DND-41 (cell line): ENCODE results near the gene AFG3L2.

Experiments used
- EZH2 ChIP-seq: IDR thresholded peaks from 3 replicates; pipeline ENCODE4 v1.6.1; 2012; ENCODE audit warnings: borderline replicate concordance, low read depth, mild to moderate bottlenecking, moderate library complexity, low read length, inconsistent platforms; ENCODE audit not compliant: severe bottlenecking
- TF ChIP-seq, protein P1 (sequence below): IDR thresholded peaks from 2 replicates; pipeline ENCODE4 v1.5.1; 2012; ENCODE audit warnings: borderline replicate concordance, low read length, moderate library complexity, mild to moderate bottlenecking; ENCODE audit not compliant: poor library complexity, severe bottlenecking; ENCODE audit errors: extremely low read depth

DNA sequence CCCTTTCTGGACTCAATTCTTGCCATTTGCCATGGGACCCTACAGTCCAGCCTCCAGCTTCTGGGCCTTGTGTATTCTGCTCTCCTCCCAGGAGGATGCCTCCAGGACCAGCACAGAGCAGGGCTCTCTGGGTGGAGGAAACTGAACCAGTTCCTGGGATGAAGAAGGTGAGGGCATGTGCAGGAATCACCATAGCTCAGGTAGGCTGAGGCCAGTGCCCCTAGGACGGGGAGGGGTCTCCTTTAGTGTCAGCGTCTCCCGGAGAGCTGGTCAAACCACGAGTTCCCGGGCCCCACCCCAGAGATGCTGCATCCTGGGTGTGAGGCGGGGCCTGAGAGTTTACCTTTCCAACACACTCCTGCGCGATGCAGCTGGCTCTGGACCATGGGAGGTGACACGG lies 24.9 kb upstream of the AFG3L2 start:
- TF ChIP-seq, protein P1, sequence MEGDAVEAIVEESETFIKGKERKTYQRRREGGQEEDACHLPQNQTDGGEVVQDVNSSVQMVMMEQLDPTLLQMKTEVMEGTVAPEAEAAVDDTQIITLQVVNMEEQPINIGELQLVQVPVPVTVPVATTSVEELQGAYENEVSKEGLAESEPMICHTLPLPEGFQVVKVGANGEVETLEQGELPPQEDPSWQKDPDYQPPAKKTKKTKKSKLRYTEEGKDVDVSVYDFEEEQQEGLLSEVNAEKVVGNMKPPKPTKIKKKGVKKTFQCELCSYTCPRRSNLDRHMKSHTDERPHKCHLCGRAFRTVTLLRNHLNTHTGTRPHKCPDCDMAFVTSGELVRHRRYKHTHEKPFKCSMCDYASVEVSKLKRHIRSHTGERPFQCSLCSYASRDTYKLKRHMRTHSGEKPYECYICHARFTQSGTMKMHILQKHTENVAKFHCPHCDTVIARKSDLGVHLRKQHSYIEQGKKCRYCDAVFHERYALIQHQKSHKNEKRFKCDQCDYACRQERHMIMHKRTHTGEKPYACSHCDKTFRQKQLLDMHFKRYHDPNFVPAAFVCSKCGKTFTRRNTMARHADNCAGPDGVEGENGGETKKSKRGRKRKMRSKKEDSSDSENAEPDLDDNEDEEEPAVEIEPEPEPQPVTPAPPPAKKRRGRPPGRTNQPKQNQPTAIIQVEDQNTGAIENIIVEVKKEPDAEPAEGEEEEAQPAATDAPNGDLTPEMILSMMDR: no peak
- TF ChIP-seq EZH2: no peak
